Adrenal gland (tissue), 5 donors: Measurements from ENCODE around the gene GPR176.

Source experiments
- POLR2A ChIP-seq, 2 donors: fragments of 450-650 bp; IDR thresholded peaks; one replicate each; pipeline ENCODE4 v1.6.1; 2017; ENCODE audit warnings: antibody characterized with exemption in 2 of 2, mild to moderate bottlenecking in 2 of 2, moderate library complexity in 1 of 2
- TF ChIP-seq, protein P1 (sequence below), 6 experiments: fragments of 450-650 bp in 4 of 6; fragments of 200-600 bp in 2 of 6; sonication (generic) in 1 of 6; IDR thresholded peaks; 1 replicate in 5 of 6; 2 replicates in 1 of 6; pipeline versions ENCODE4 v1.5.1 to v1.8.0; 2016 to 2021; ENCODE audit warnings: antibody characterized with exemption in 6 of 6, mild to moderate bottlenecking in 2 of 6, moderate library complexity in 1 of 6
- donor health status: DM: no; HTN: no; CAD: no.

- TF ChIP-seq, protein P1, sequence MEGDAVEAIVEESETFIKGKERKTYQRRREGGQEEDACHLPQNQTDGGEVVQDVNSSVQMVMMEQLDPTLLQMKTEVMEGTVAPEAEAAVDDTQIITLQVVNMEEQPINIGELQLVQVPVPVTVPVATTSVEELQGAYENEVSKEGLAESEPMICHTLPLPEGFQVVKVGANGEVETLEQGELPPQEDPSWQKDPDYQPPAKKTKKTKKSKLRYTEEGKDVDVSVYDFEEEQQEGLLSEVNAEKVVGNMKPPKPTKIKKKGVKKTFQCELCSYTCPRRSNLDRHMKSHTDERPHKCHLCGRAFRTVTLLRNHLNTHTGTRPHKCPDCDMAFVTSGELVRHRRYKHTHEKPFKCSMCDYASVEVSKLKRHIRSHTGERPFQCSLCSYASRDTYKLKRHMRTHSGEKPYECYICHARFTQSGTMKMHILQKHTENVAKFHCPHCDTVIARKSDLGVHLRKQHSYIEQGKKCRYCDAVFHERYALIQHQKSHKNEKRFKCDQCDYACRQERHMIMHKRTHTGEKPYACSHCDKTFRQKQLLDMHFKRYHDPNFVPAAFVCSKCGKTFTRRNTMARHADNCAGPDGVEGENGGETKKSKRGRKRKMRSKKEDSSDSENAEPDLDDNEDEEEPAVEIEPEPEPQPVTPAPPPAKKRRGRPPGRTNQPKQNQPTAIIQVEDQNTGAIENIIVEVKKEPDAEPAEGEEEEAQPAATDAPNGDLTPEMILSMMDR (IDR thresholded peaks at IDR 0.05): no peak
- TF ChIP-seq POLR2A (IDR thresholded peaks at IDR 0.05): no peak
Measured at GRCh38 chr15:39857132-39857531, 62.9 kb downstream of the GPR176 start.
